BE2C (cell line): ENCODE data around the gene BOC.

ENCODE experiments used
- DNase-seq: peaks from one replicate; pipeline ENCODE4 v3.0.0-alpha.2; 2020
- H3K27me3 ChIP-seq: fragments of 250-450 bp; sonication (Bioruptor Pico); 2 replicates; pipeline ENCODE4 v1.5.1; 2020; ENCODE audit warnings: mild to moderate bottlenecking
- H3K36me3 ChIP-seq: fragments of 250-450 bp; sonication (Bioruptor Pico); 2 replicates; pipeline ENCODE4 v1.5.1; 2020; ENCODE audit warnings: mild to moderate bottlenecking
- H3K4me1 ChIP-seq: fragments of 250-450 bp; sonication (Bioruptor Pico); 2 replicates; pipeline ENCODE4 v1.5.1; 2020
- H3K4me3 ChIP-seq: 2 replicates; pipeline ENCODE4 v1.5.1; 2011; ENCODE audit warnings: low read depth, low read length
- H3K9me3 ChIP-seq: fragments of 250-450 bp; sonication (Bioruptor Pico); 2 replicates; pipeline ENCODE4 v1.5.1; 2020
- TF ChIP-seq, protein P1 (sequence below): IDR thresholded peaks from 2 replicates; pipeline ENCODE4 v1.5.1; 2012; ENCODE audit warnings: mild to moderate bottlenecking, low read depth, low read length

The BOC gene

GRCh38 chr3:113285226-113285625 is 73.9 kb downstream of the BOC start:
- Histone ChIP-seq H3K4me1 (peaks cover 10% of the 10 kb centered on the region; the same call in 1 of the 2 replicates), H3K9me3 (no peaks in the 10 kb centered on the region), H3K27me3 (no peaks in the 10 kb centered on the region), H3K4me3 (no peak overlapping the region), H3K36me3 (no peaks in the 10 kb centered on the region)
- TF ChIP-seq, protein P1, sequence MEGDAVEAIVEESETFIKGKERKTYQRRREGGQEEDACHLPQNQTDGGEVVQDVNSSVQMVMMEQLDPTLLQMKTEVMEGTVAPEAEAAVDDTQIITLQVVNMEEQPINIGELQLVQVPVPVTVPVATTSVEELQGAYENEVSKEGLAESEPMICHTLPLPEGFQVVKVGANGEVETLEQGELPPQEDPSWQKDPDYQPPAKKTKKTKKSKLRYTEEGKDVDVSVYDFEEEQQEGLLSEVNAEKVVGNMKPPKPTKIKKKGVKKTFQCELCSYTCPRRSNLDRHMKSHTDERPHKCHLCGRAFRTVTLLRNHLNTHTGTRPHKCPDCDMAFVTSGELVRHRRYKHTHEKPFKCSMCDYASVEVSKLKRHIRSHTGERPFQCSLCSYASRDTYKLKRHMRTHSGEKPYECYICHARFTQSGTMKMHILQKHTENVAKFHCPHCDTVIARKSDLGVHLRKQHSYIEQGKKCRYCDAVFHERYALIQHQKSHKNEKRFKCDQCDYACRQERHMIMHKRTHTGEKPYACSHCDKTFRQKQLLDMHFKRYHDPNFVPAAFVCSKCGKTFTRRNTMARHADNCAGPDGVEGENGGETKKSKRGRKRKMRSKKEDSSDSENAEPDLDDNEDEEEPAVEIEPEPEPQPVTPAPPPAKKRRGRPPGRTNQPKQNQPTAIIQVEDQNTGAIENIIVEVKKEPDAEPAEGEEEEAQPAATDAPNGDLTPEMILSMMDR = no peak
- DNase-seq = no peak

GRCh38 chr3:113285741-113286140 is 74.4 kb downstream of the BOC start:
- no peak for DNase-seq

DNA sequence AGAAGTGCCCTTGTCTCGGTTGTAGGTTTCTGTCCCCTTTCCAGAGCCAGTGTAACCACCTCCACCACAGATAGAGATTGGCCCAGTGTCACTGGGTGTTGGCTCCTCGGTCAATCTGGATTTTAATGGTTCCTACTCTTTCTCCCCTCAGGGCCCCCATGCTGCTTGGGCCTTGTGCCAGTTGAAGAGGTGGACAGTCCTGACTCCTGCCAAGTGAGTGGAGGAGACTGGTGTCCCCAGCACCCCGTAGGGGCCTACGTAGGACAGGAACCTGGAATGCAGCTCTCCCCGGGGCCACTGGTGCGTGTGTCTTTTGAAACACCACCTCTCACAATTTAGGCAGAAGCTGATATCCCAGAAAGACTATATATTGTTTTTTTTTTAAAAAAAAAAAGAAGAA is 75.2 kb downstream of the BOC start:
- Histone ChIP-seq H3K36me3 (no peaks in the 10 kb centered on the region), H3K9me3 (no peaks in the 10 kb centered on the region), H3K4me3 (no peak overlapping the region), H3K4me1 (peaks cover 10% of the 10 kb centered on the region; the same call in 1 of the 2 replicates), H3K27me3 (no peaks in the 10 kb centered on the region)
- DNase-seq = no peak
- TF ChIP-seq, protein P1 = no peak

More at GRCh38 chr3:113285741-113286140, 74.4 kb downstream of the BOC start:
- Histone ChIP-seq H3K36me3 (no peaks in the 10 kb centered on the region), H3K4me3 (no peak overlapping the region), H3K27me3 (no peaks in the 10 kb centered on the region), H3K4me1 (peaks cover 10% of the 10 kb centered on the region; the same call in 1 of the 2 replicates), H3K9me3 (no peaks in the 10 kb centered on the region)
- TF ChIP-seq, protein P1 = no peak

DNA sequence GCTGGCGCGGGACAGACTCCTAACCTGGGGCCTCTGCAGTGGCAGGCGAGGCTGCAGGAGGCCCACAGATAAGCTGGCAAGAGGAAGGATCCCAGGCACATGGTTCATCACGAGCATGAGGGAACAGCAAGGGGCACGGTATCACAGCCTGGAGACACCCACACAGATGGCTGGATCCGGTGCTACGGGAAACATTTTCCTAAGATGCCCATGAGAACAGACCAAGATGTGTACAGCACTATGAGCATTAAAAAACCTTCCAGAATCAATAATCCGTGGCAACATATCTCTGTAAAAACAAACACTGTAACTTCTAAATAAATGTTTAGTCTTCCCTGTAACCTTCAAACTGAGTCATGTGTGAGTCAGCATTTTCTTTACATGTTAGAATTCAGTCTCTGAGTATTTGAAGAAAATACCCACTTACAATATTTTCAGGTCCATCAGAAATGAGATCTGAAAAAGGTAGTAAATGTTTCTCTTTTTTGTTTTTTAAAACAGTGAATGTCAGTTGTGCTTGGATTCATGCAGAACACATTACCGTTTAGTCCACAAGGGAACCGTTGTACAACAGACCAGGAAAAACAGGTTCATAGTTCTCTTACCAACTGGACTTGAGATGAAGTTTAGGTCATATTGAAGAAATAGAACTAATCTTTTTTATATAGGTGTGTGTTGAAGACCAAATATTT is 75.9 kb downstream of the BOC start:
- Histone ChIP-seq H3K27me3 (no peaks in the 10 kb centered on the region), H3K4me1 (peaks cover 10% of the 10 kb centered on the region; the same call in 1 of the 2 replicates), H3K9me3 (no peaks in the 10 kb centered on the region), H3K4me3 (no peak overlapping the region), H3K36me3 (no peaks in the 10 kb centered on the region)
- TF ChIP-seq, protein P1 = no peak
- no peak for DNase-seq

DNA sequence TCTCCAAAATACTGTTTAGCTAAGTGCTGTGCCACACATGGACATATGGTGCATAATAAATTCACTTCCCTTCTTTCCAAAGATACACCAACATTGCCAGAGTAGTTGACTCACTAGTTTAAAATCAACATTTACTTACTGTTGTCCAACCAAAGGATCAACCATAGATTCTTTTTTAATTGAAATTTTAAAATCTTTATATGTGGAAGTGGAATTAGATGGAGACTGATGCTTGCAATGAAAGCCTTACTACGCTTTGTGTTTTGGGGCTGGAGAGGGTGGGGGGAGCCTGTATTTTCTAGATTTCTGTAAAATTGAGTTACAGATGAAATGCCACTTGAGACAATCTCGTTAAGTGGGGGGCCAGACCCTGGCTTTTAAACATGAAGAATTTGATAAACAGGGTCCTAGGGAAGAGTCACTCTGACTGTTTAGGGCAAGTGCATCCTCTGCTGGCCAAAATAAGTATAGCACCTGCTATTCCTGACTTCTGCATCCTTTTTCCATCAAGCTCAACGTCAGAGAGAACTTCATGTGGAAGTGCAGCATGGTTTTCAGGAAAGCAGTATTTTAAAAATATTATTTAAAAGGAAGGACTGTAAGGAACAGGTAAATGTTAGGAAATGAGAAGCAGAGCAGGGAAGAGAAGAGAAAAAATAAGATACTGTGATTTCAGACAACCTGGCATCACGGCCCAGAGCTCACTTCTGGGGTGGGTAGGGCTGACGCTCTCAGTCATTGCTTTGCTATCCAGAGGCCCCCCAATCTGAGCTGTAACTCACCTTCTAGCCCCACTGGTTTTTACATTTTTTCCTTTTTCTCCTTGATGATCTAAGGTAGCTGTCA is 76.7 kb downstream of the BOC start:
- Histone ChIP-seq H3K4me1 (peaks cover 10% of the 10 kb centered on the region; the same call in 1 of the 2 replicates), H3K9me3 (no peaks in the 10 kb centered on the region), H3K4me3 (no peak overlapping the region), H3K36me3 (no peaks in the 10 kb centered on the region), H3K27me3 (no peaks in the 10 kb centered on the region)
- peak; percentile 69 for DNase-seq
- TF ChIP-seq, protein P1 = peak; percentile 100
